Esophagus muscularis mucosa (tissue), 3 donors: ENCODE results near the gene ADCY3.

Source experiments
- POLR2A ChIP-seq: fragments of 450-650 bp; IDR thresholded peaks from one replicate; pipeline ENCODE4 v1.6.1; 2017; ENCODE audit warnings: antibody characterized with exemption, moderate library complexity, mild to moderate bottlenecking, low read depth
- TF ChIP-seq, protein P1 (sequence below), 3 experiments: fragments of 200-600 bp in 2 of 3; fragments of 450-650 bp in 1 of 3; sonication (generic) in 2 of 3; IDR thresholded peaks; one replicate each; pipeline ENCODE4 v1.5.1; 2017 to 2019; ENCODE audit warnings: antibody characterized with exemption in 3 of 3, mild to moderate bottlenecking in 2 of 3, moderate library complexity in 1 of 3

DNA sequence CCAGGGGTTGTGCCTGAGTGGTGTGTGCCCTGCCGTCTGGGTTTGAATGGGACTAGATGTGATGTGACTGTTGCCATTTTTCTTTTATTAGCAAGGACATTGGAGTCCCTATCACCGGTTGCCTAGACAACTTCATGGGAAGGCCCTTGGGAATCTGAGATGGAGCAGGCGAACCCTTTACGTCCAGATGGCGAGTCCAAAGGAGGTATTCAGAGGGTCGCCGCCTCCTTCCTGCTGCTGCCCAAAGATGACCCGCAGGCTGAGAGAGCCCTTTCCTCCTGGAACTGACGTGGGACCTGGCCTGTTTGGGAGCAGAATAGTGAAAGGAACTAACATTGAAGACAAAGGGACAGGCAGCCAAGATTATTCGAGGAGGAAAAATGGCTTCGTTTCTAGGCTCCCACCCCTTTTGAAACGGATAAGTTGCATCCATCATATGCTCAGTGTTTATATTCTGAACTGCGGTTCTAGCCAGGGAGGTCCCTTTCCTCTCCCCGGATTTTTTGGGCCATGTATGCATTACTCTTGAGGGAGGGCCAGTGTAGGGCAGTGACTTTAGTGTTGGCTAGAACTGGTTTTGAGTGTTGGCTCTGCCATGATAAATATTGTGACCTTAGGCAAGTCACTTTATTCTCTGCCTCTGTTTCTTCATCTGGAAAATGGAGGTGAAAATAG, 126.1 kb downstream of the ADCY3 start:
- TF ChIP-seq POLR2A, result no peak
- TF ChIP-seq, protein P1, sequence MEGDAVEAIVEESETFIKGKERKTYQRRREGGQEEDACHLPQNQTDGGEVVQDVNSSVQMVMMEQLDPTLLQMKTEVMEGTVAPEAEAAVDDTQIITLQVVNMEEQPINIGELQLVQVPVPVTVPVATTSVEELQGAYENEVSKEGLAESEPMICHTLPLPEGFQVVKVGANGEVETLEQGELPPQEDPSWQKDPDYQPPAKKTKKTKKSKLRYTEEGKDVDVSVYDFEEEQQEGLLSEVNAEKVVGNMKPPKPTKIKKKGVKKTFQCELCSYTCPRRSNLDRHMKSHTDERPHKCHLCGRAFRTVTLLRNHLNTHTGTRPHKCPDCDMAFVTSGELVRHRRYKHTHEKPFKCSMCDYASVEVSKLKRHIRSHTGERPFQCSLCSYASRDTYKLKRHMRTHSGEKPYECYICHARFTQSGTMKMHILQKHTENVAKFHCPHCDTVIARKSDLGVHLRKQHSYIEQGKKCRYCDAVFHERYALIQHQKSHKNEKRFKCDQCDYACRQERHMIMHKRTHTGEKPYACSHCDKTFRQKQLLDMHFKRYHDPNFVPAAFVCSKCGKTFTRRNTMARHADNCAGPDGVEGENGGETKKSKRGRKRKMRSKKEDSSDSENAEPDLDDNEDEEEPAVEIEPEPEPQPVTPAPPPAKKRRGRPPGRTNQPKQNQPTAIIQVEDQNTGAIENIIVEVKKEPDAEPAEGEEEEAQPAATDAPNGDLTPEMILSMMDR (IDR thresholded peaks at IDR 0.05), result no peak
